Choroid plexus epithelial cell (primary cell): ENCODE data around the gene CEP131.

Experiments
- DNase-seq: peaks from one replicate; pipeline ENCODE4 v3.0.0-alpha.2; 2010; ENCODE audit warnings: low read depth
- H3K4me3 ChIP-seq: 2 replicates; pipeline ENCODE4 v1.5.1; 2011; ENCODE audit warnings: low read depth, mild to moderate bottlenecking, control low read depth, low read length, moderate library complexity
- CTCF ChIP-seq: conservative IDR thresholded peaks from 2 replicates; pipeline ENCODE4 v1.5.1; 2011; ENCODE audit warnings: low read depth, mild to moderate bottlenecking, control low read depth, inconsistent platforms, low read length, moderate library complexity

The CEP131 gene

GRCh38 chr17:81247339-81247990 lies 24.7 kb upstream of the CEP131 start:
- no peak for TF ChIP-seq CTCF
- no peak overlapping the region for H3K4me3 ChIP-seq
- no peak for DNase-seq

- DNase-seq = no peak
- TF ChIP-seq CTCF = no peak
- H3K4me3 ChIP-seq = no peak overlapping the region
Observed at GRCh38 chr17:81246679-81247338, 24.0 kb upstream of the CEP131 start.

GRCh38 chr17:81246343-81246670 lies 23.5 kb upstream of the CEP131 start:
- no peak for TF ChIP-seq CTCF
- no peak for DNase-seq
- no peak overlapping the region for H3K4me3 ChIP-seq

GRCh38 chr17:81245665-81246342 lies 23.0 kb upstream of the CEP131 start:
- no peak overlapping the region for H3K4me3 ChIP-seq
- no peak for DNase-seq
- no peak for TF ChIP-seq CTCF

- H3K4me3 ChIP-seq = no peak overlapping the region
- peak; percentile 57 for DNase-seq
- no peak for TF ChIP-seq CTCF
Observed at GRCh38 chr17:81245024-81245664, 22.4 kb upstream of the CEP131 start.

- TF ChIP-seq CTCF = no peak
- DNase-seq = no peak
- H3K4me3 ChIP-seq = no peak overlapping the region
Observed at GRCh38 chr17:81244358-81245023, 21.7 kb upstream of the CEP131 start.
